ENCODE data around the gene APP.

APP gene

GRCh38 chr21:25867061-25867460 lies 303.5 kb downstream of the APP start:
- TF ChIP-seq RAD21 (IDR thresholded peaks at IDR 0.05; ENCODE audit: low read depth) (no peak), MAX (IDR thresholded peaks at IDR 0.05) (no peak), USF1 (IDR thresholded peaks at IDR 0.05) (no peak), TAF1 (IDR thresholded peaks at IDR 0.05; ENCODE audit: low read depth) (no peak), EGR1 (IDR thresholded peaks at IDR 0.05) (no peak), CREB1 (IDR thresholded peaks at IDR 0.05; ENCODE audit: low read depth) (no peak), CEBPB (IDR thresholded peaks at IDR 0.05) (no peak), YY1 (IDR thresholded peaks at IDR 0.05; ENCODE audit: low read depth) (no peak)

- TF ChIP-seq REST (IDR thresholded peaks at IDR 0.05; ENCODE audit: low read depth) (no peak), NFIC (IDR thresholded peaks at IDR 0.05) (no peak), TEAD4 (IDR thresholded peaks at IDR 0.05) (no peak), RAD21 (IDR thresholded peaks at IDR 0.05; ENCODE audit: low read depth) (no peak), TCF12 (IDR thresholded peaks at IDR 0.05; ENCODE audit: low read depth) (no peak), EP300 (IDR thresholded peaks at IDR 0.05; ENCODE audit: borderline replicate concordance) (no peak), TAF1 (IDR thresholded peaks at IDR 0.05; ENCODE audit: low read depth) (no peak), USF1 (IDR thresholded peaks at IDR 0.05) (no peak), YY1 (IDR thresholded peaks at IDR 0.05; ENCODE audit: low read depth) (no peak), CEBPB (IDR thresholded peaks at IDR 0.05) (no peak), FOXM1 (IDR thresholded peaks at IDR 0.05; ENCODE audit: borderline replicate concordance, low read depth) (no peak), CREB1 (IDR thresholded peaks at IDR 0.05; ENCODE audit: low read depth) (no peak), ZBTB7A (IDR thresholded peaks at IDR 0.05; ENCODE audit: low read depth) (no peak), EGR1 (IDR thresholded peaks at IDR 0.05) (no peak), MAX (IDR thresholded peaks at IDR 0.05) (no peak)
These were observed 306.8 kb downstream of the APP start for GRCh38 chr21:25863747-25864146.

GRCh38 chr21:25863031-25863430 lies 307.5 kb downstream of the APP start:
- TF ChIP-seq NFIC (IDR thresholded peaks at IDR 0.05): no peak
- no peak for TF ChIP-seq TCF12 (IDR thresholded peaks at IDR 0.05; ENCODE audit: low read depth)
- TF ChIP-seq USF1 (IDR thresholded peaks at IDR 0.05): no peak
- no peak for TF ChIP-seq REST (IDR thresholded peaks at IDR 0.05; ENCODE audit: low read depth)
- TF ChIP-seq ZBTB7A (IDR thresholded peaks at IDR 0.05; ENCODE audit: low read depth): no peak
- TF ChIP-seq EGR1 (IDR thresholded peaks at IDR 0.05): no peak
- TF ChIP-seq YY1 (IDR thresholded peaks at IDR 0.05; ENCODE audit: low read depth): no peak
- no peak for TF ChIP-seq MAX (IDR thresholded peaks at IDR 0.05)
- TF ChIP-seq CEBPB (IDR thresholded peaks at IDR 0.05): no peak
- no peak for TF ChIP-seq FOXM1 (IDR thresholded peaks at IDR 0.05; ENCODE audit: borderline replicate concordance, low read depth)
- no peak for TF ChIP-seq CREB1 (IDR thresholded peaks at IDR 0.05; ENCODE audit: low read depth)
- no peak for TF ChIP-seq RAD21 (IDR thresholded peaks at IDR 0.05; ENCODE audit: low read depth)

GRCh38 chr21:25862596-25862995 lies 308.0 kb downstream of the APP start:
- TF ChIP-seq REST (IDR thresholded peaks at IDR 0.05; ENCODE audit: low read depth): no peak
- peak; percentile 70 for TF ChIP-seq RAD21 (IDR thresholded peaks at IDR 0.05; ENCODE audit: low read depth)

Measured in Ishikawa (cell line).